ENCODE data around the gene ACTR1A. TPM values are rescaled to one million over a fixed set of nuclear protein-coding genes. Genes with fewer than 3 reads are reported as not detected.
A peak's percentile ranks its signal among the peaks of the same experiment; 100 is the strongest.

Gene ACTR1A
- total RNA-seq, 1 experiment from 2014 or later = 82.1 TPM

- H3K27me3 ChIP-seq (ENCODE audit: insufficient read depth, low read length) = no peaks in the 10 kb centered on the region
- no peak overlapping the region for H3T11ph ChIP-seq (ENCODE audit: low read length)
- DNase-seq = no peak
- no peaks in the 10 kb centered on the region for H3K79me1 ChIP-seq (ENCODE audit: insufficient read depth, low read depth, low read length, poor library complexity, severe bottlenecking)
- H3K4me1 ChIP-seq (ENCODE audit: insufficient read depth, low read length) = no peaks in the 10 kb centered on the region
- Mint-ChIP-seq H3K27me3 (ENCODE audit: low read depth) (no peaks in the 10 kb centered on the region; the same call in none of the 2 replicates), H3K4me3 (no peak overlapping the region), H3K27ac (peak overlapping the region in 2 of 3 experiments; percentile 48 to 58; a peak in 3 of 7 replicates), H3K9me3 (no peaks in the 10 kb centered on the region), H3K4me1 (no peaks in the 10 kb centered on the region), H3K36me3 (ENCODE audit: insufficient read depth in 1 of 3, low read depth in 3 of 3) (peaks cover 12 to 39% (median 38%) of the 10 kb centered on the region in 3 experiments; a peak in 6 of 7 replicates)
- H4K20me1 ChIP-seq (ENCODE audit: control insufficient read depth, insufficient read depth, insufficient read length) = no peaks in the 10 kb centered on the region
- H2BK12ac ChIP-seq (ENCODE audit: insufficient read length, low read depth, low read length) = no peak overlapping the region
- no peak overlapping the region for H3K18ac ChIP-seq (ENCODE audit: insufficient read length, low read depth, low read length)
- no peak overlapping the region for H3K27ac ChIP-seq (ENCODE audit: insufficient read length, low read depth, low read length)
- H3K23me2 ChIP-seq (ENCODE audit: insufficient read length, low read depth, low read length, poor library complexity, severe bottlenecking) = no peaks in the 10 kb centered on the region
- no peak overlapping the region for H3K56ac ChIP-seq (ENCODE audit: insufficient read length, low read depth, low read length)
- no peak overlapping the region for H4K8ac ChIP-seq (replicated peaks; ENCODE audit: insufficient read length, low read depth, low read length)
- no CpG with 5 or more reads among the region's 9 CpGs for WGBS (ENCODE audit: extremely low coverage, insufficient read length, low lambda C conversion rate)
- no peak overlapping the region for H3K9ac ChIP-seq (ENCODE audit: extremely low read depth, insufficient read length, low read length)
- H3K4me2 ChIP-seq (ENCODE audit: insufficient read depth, insufficient read length, low read length) = no peak overlapping the region
- no peak overlapping the region for H2BK5ac ChIP-seq (ENCODE audit: insufficient read length, low read length)
- no peak overlapping the region for H4K91ac ChIP-seq (ENCODE audit: insufficient read length, low read depth, low read length)
- no peaks in the 10 kb centered on the region for H3K9me3 ChIP-seq (ENCODE audit: control insufficient read depth, low read depth, low read length)
- H2AK5ac ChIP-seq (ENCODE audit: insufficient read length, low read length) = no peak overlapping the region
- H3K4ac ChIP-seq (ENCODE audit: low read depth, low read length) = no peak overlapping the region
- H2AFZ ChIP-seq (ENCODE audit: low read length) = no peak overlapping the region
- H2BK120ac ChIP-seq (ENCODE audit: low read depth, low read length, poor library complexity, severe bottlenecking) = no peak overlapping the region
- no peak overlapping the region for H2BK20ac ChIP-seq (ENCODE audit: low read depth, low read length, poor library complexity, severe bottlenecking)
- no peak for TF ChIP-seq CTCF (conservative IDR thresholded peaks at IDR 0.05)
- no peak overlapping the region for H3K14ac ChIP-seq (ENCODE audit: insufficient read depth, low read length)
- no peak overlapping the region for H2BK15ac ChIP-seq (ENCODE audit: low read depth, low read length)
- H3K23ac ChIP-seq (ENCODE audit: insufficient read length, low read depth, low read length) = no peak overlapping the region
- no peak overlapping the region for H4K5ac ChIP-seq (ENCODE audit: insufficient read length, low read depth, low read length)
- H3K79me2 ChIP-seq (ENCODE audit: insufficient read depth, low read length) = no peaks in the 10 kb centered on the region
Observed at GRCh38 chr10:102476466-102477141, 25.9 kb downstream of the ACTR1A start.

All from H9 (cell line).